ENCODE data around the gene MBP.

MBP gene

GRCh38 chr18:77108001-77108692 is 24.4 kb downstream of the MBP start:
- no peaks in the 10 kb centered on the region for H3K36me3 ChIP-seq (ENCODE audit: insufficient read depth)
- no peak overlapping the region for H3K4me2 ChIP-seq
- H3K27ac ChIP-seq = no peak overlapping the region

GRCh38 chr18:77107292-77107691 is 25.3 kb downstream of the MBP start:
- Histone ChIP-seq H3K4me1 (ENCODE audit: low read depth, poor library complexity, severe bottlenecking) (peaks cover 10% of the 10 kb centered on the region), H3K79me2 (ENCODE audit: insufficient read depth, low read depth) (no peaks in the 10 kb centered on the region), H2AFZ (ENCODE audit: low read depth) (no peak overlapping the region), H3K4me2 (no peak overlapping the region), H3K36me3 (ENCODE audit: insufficient read depth) (no peaks in the 10 kb centered on the region), H4K20me1 (ENCODE audit: insufficient read depth) (no peaks in the 10 kb centered on the region), H3K27me3 (ENCODE audit: insufficient read depth, low read depth) (no peaks in the 10 kb centered on the region), H3K9ac (no peak overlapping the region), H3K27ac (no peak overlapping the region), H3K4me3 (IDR thresholded peaks at IDR 0.05; ENCODE audit: insufficient read depth, low read depth, low read length) (no peak overlapping the region)
- TF ChIP-seq CTCF (conservative IDR thresholded peaks at IDR 0.05; ENCODE audit: low read depth, low read length) = no peak

More at GRCh38 chr18:77108001-77108692, 24.4 kb downstream of the MBP start:
- no peak overlapping the region for H3K4me3 ChIP-seq (IDR thresholded peaks at IDR 0.05; ENCODE audit: insufficient read depth, low read depth, low read length)
- no peak overlapping the region for H2AFZ ChIP-seq (ENCODE audit: low read depth)
- peaks cover 1% of the 10 kb centered on the region for H3K4me1 ChIP-seq (ENCODE audit: low read depth, poor library complexity, severe bottlenecking)
- H3K9ac ChIP-seq = no peak overlapping the region
- H3K27me3 ChIP-seq (ENCODE audit: insufficient read depth, low read depth) = no peaks in the 10 kb centered on the region
- H4K20me1 ChIP-seq (ENCODE audit: insufficient read depth) = no peaks in the 10 kb centered on the region
- no peak for TF ChIP-seq CTCF (conservative IDR thresholded peaks at IDR 0.05; ENCODE audit: low read depth, low read length)
- no peaks in the 10 kb centered on the region for H3K79me2 ChIP-seq (ENCODE audit: insufficient read depth, low read depth)

- no peak for TF ChIP-seq CTCF (conservative IDR thresholded peaks at IDR 0.05; ENCODE audit: low read depth, low read length)
- H3K27ac ChIP-seq = no peak overlapping the region
- H3K27me3 ChIP-seq (ENCODE audit: insufficient read depth, low read depth) = no peaks in the 10 kb centered on the region
- H3K4me2 ChIP-seq = no peak overlapping the region
- no peak overlapping the region for H2AFZ ChIP-seq (ENCODE audit: low read depth)
- H3K9ac ChIP-seq = no peak overlapping the region
- no peak overlapping the region for H3K4me3 ChIP-seq (IDR thresholded peaks at IDR 0.05; ENCODE audit: insufficient read depth, low read depth, low read length)
- no peaks in the 10 kb centered on the region for H3K79me2 ChIP-seq (ENCODE audit: insufficient read depth, low read depth)
- H4K20me1 ChIP-seq (ENCODE audit: insufficient read depth) = no peaks in the 10 kb centered on the region
- peaks cover 19% of the 10 kb centered on the region for H3K4me1 ChIP-seq (ENCODE audit: low read depth, poor library complexity, severe bottlenecking)
- H3K36me3 ChIP-seq (ENCODE audit: insufficient read depth) = no peaks in the 10 kb centered on the region
Observed at GRCh38 chr18:77106331-77106730, 26.3 kb downstream of the MBP start.

GRCh38 chr18:77105680-77106079 is 26.9 kb downstream of the MBP start:
- Histone ChIP-seq H3K9ac (no peak overlapping the region), H3K79me2 (ENCODE audit: insufficient read depth, low read depth) (no peaks in the 10 kb centered on the region), H3K27ac (no peak overlapping the region), H3K36me3 (ENCODE audit: insufficient read depth) (no peaks in the 10 kb centered on the region), H3K4me1 (ENCODE audit: low read depth, poor library complexity, severe bottlenecking) (peaks cover 20% of the 10 kb centered on the region), H2AFZ (ENCODE audit: low read depth) (no peak overlapping the region), H3K27me3 (ENCODE audit: insufficient read depth, low read depth) (no peaks in the 10 kb centered on the region), H4K20me1 (ENCODE audit: insufficient read depth) (no peaks in the 10 kb centered on the region), H3K4me2 (no peak overlapping the region), H3K4me3 (IDR thresholded peaks at IDR 0.05; ENCODE audit: insufficient read depth, low read depth, low read length) (no peak overlapping the region)
- no peak for TF ChIP-seq CTCF (conservative IDR thresholded peaks at IDR 0.05; ENCODE audit: low read depth, low read length)
